Common myeloid progenitor, CD34-positive (primary cell): Measurements from ENCODE around the gene GLI2. TPM values are rescaled to one million over a fixed set of nuclear protein-coding genes. Genes with fewer than 3 reads are reported as not detected.

Source experiments
- CTCF ChIA-PET: fragments of 350-600 bp; sonication (Branson Sonifier 250); formaldehyde crosslinking; loops from one replicate; lab custom pipeline; 2021; ENCODE audit warnings: antibody characterized with exemption; lab: Charles Lee
- POLR2A ChIA-PET: fragments of 350-600 bp; sonication (Branson Sonifier 250); formaldehyde crosslinking; loops from one replicate; lab custom pipeline; 2021; ENCODE audit warnings: antibody characterized with exemption; lab: Charles Lee
- DNase-seq, 3 donors: peaks; one replicate each; pipeline versions ENCODE4 v3.0.0 to v3.0.0-alpha.2; 2013
- H3K27ac ChIP-seq, 2 experiments: 1 replicate in 1 of 2; 2 replicates in 1 of 2; pipeline ENCODE4 v1.7.0; 2013; ENCODE audit warnings: inconsistent platforms in 2 of 2, low read length in 2 of 2, mild to moderate bottlenecking in 2 of 2, low read depth in 1 of 2, moderate library complexity in 1 of 2; ENCODE audit not compliant: severe bottlenecking in 2 of 2, insufficient read depth in 1 of 2, poor library complexity in 1 of 2
- H3K27me3 ChIP-seq, 5 experiments: replicated peaks in 2 of 5; 1 replicate in 3 of 5; 2 replicates in 2 of 5; pipeline versions ENCODE4 v1.6.1 to v1.7.0; 2013; ENCODE audit warnings: low read length in 4 of 5, mild to moderate bottlenecking in 2 of 5, moderate library complexity in 2 of 5, inconsistent platforms in 1 of 5; ENCODE audit not compliant: insufficient read depth in 5 of 5, control insufficient read depth in 4 of 5
- H3K36me3 ChIP-seq, 4 experiments: 1 replicate in 2 of 4; 2 replicates in 2 of 4; pipeline versions ENCODE4 v1.6.1 to v1.7.0; 2013; ENCODE audit warnings: low read length in 3 of 4, control low read depth in 1 of 4, mild to moderate bottlenecking in 1 of 4; ENCODE audit not compliant: control insufficient read depth in 4 of 4, insufficient read depth in 4 of 4
- H3K4me1 ChIP-seq, 4 experiments: 1 replicate in 3 of 4; 2 replicates in 1 of 4; pipeline versions ENCODE4 v1.6.1 to v1.7.1; 2013; ENCODE audit warnings: low read length in 3 of 4, mild to moderate bottlenecking in 3 of 4, control low read depth in 1 of 4, inconsistent platforms in 1 of 4, moderate library complexity in 1 of 4; ENCODE audit not compliant: control insufficient read depth in 4 of 4, insufficient read depth in 4 of 4; ENCODE audit errors: control extremely low read depth in 1 of 4
- H3K4me3 ChIP-seq, 7 experiments: 1 replicate in 4 of 7; 2 replicates in 3 of 7; pipeline versions ENCODE4 v1.5.1 to v1.7.0; 2013; ENCODE audit warnings: mild to moderate bottlenecking in 7 of 7, low read length in 6 of 7, moderate library complexity in 6 of 7, inconsistent platforms in 2 of 7, low read depth in 2 of 7, control low read depth in 1 of 7; ENCODE audit not compliant: insufficient read depth in 4 of 7, control insufficient read depth in 1 of 7; ENCODE audit errors: extremely low read depth in 1 of 7
- H3K9me3 ChIP-seq, 5 experiments: 1 replicate in 4 of 5; 2 replicates in 1 of 5; pipeline versions ENCODE4 v1.6.1 to v1.7.1; 2013; ENCODE audit warnings: low read length in 4 of 5, mild to moderate bottlenecking in 2 of 5, inconsistent platforms in 1 of 5, low read depth in 1 of 5, moderate library complexity in 1 of 5; ENCODE audit not compliant: control insufficient read depth in 4 of 5, insufficient read depth in 2 of 5; ENCODE audit errors: control extremely low read depth in 1 of 5
- WGBS: methylation state at CpG from one replicate; pipeline ENCODE4 v1.1.5; 2013; ENCODE audit not compliant: insufficient coverage; 5-methylcytosine and 5-hydroxymethylcytosine counted together
- polyA plus RNA-seq: library from polyadenylated mRNA; unstranded; fragments of 120-200 nt; gene quantifications from one replicate; pipeline ENCODE4 v1.2.1, GENCODE V29; 2013

The GLI2 gene
- polyA plus RNA-seq: 0.03 TPM

GRCh38 chr2:120735746-120736170 is at the start of gene GLI2:
Gene GLI2 (plus strand): TSS chr2:120735868. CDS start chr2:120797321, 61,453 bp downstream.
- H3K9me3 ChIP-seq: no peaks in the 10 kb centered on the region
- no peaks in the 10 kb centered on the region for H3K36me3 ChIP-seq
- ChIA-PET POLR2A (no interaction called here), CTCF (interaction anchor here (1.6 kb wide), 1 partner anchor 35 kb away, joined by 3 read pairs; no protein-coding TSS in a partner anchor)
- WGBS: under 1% methylated on average over 43 of the region's 59 CpGs
- DNase-seq: peak; percentile 84 to 89 (median 88)
- peaks cover 0 to 81% (median 34%) of the 10 kb centered on the region in 4 experiments for H3K4me1 ChIP-seq
- H3K27ac ChIP-seq: no peak within 1 kb of the TSS
- peaks cover 7 to 74% (median 25%) of the 10 kb centered on the region in 5 experiments for H3K27me3 ChIP-seq
- peak within 1 kb of the TSS; percentile 20 to 73 (median 61) for H3K4me3 ChIP-seq

GRCh38 chr2:120685974-120686297 is 49.7 kb upstream of the GLI2 start:
- no peaks in the 10 kb centered on the region for H3K4me1 ChIP-seq
- no peaks in the 10 kb centered on the region for H3K36me3 ChIP-seq
- H3K27ac ChIP-seq: no peak overlapping the region
- no peak overlapping the region for H3K4me3 ChIP-seq
- DNase-seq: no peak
- peaks cover 0 to 4% (median 0%) of the 10 kb centered on the region in 5 experiments for H3K9me3 ChIP-seq
- WGBS: 95% methylated on average over 9 of the region's 12 CpGs
- CTCF ChIA-PET: interaction anchor here (3.1 kb wide), 1 partner anchor 8 kb away, joined by 9 read pairs; no protein-coding TSS in a partner anchor
- POLR2A ChIA-PET: no interaction called here
- H3K27me3 ChIP-seq: peaks cover 0 to 19% (median 5%) of the 10 kb centered on the region in 5 experiments

GRCh38 chr2:120686511-120687168 is 49.0 kb upstream of the GLI2 start:
- Histone ChIP-seq H3K4me3 (no peak overlapping the region), H3K27ac (no peak overlapping the region), H3K4me1 (no peaks in the 10 kb centered on the region), H3K27me3 (peaks cover 0 to 24% (median 5%) of the 10 kb centered on the region in 5 experiments), H3K36me3 (no peaks in the 10 kb centered on the region), H3K9me3 (peaks cover 0 to 4% (median 0%) of the 10 kb centered on the region in 5 experiments)
- DNase-seq: peak in 1 of 3 donors; percentile 15
- ChIA-PET CTCF (interaction anchor here (0.7 to 3.1 kb wide), 3 partner anchors 9 to 11 kb away, joined by 3 to 9 read pairs (median 4); no protein-coding TSS in a partner anchor), POLR2A (no interaction called here)
- 90% methylated on average over 14 of the region's 16 CpGs for WGBS

GRCh38 chr2:120687210-120687609 is 48.5 kb upstream of the GLI2 start:
- Histone ChIP-seq H3K27me3 (peaks cover 0 to 25% (median 5%) of the 10 kb centered on the region in 5 experiments), H3K36me3 (no peaks in the 10 kb centered on the region), H3K4me3 (no peak overlapping the region), H3K4me1 (no peaks in the 10 kb centered on the region), H3K9me3 (peaks cover 0 to 4% (median 0%) of the 10 kb centered on the region in 5 experiments), H3K27ac (no peak overlapping the region)
- 92% methylated on average over 1 of the region's 2 CpGs for WGBS
- POLR2A ChIA-PET: no interaction called here
- DNase-seq: no peak
- CTCF ChIA-PET: interaction anchor here (0.7 to 3.1 kb wide), 3 partner anchors 9 to 11 kb away, joined by 3 to 9 read pairs (median 4); no protein-coding TSS in a partner anchor

- no peak for DNase-seq
- CTCF ChIA-PET: interaction anchor here (0.7 to 2.8 kb wide), 7 partner anchors 9 to 390 kb away, joined by 3 to 21 read pairs (median 4); no protein-coding TSS in a partner anchor
- no peak overlapping the region for H3K27ac ChIP-seq
- no peaks in the 10 kb centered on the region for H3K36me3 ChIP-seq
- peaks cover 0 to 36% (median 11%) of the 10 kb centered on the region in 5 experiments for H3K27me3 ChIP-seq
- H3K9me3 ChIP-seq: peaks cover 0 to 4% (median 0%) of the 10 kb centered on the region in 5 experiments
- peaks cover 0 to 2% (median 0%) of the 10 kb centered on the region in 4 experiments for H3K4me1 ChIP-seq
- POLR2A ChIA-PET: interaction anchor here (0.5 kb wide), 1 partner anchor 107 kb away, joined by 3 read pairs; no protein-coding TSS in a partner anchor
- H3K4me3 ChIP-seq: no peak overlapping the region
- WGBS: 84% methylated on average over 7 of the region's 11 CpGs
Observed at GRCh38 chr2:120690521-120690920, 45.1 kb upstream of the GLI2 start.

GRCh38 chr2:120691410-120691809 is 44.3 kb upstream of the GLI2 start:
- WGBS: 97% methylated on average over 3 of the region's 4 CpGs
- H3K4me1 ChIP-seq: peaks cover 0 to 8% (median 0%) of the 10 kb centered on the region in 4 experiments
- H3K4me3 ChIP-seq: no peak overlapping the region
- CTCF ChIA-PET: interaction anchor here (0.6 to 3.4 kb wide), 6 partner anchors 10 to 392 kb away, joined by 3 to 21 read pairs (median 4); no protein-coding TSS in a partner anchor
- H3K36me3 ChIP-seq: no peaks in the 10 kb centered on the region
- H3K27ac ChIP-seq: no peak overlapping the region
- POLR2A ChIA-PET: no interaction called here
- peaks cover 0 to 4% (median 0%) of the 10 kb centered on the region in 5 experiments for H3K9me3 ChIP-seq
- H3K27me3 ChIP-seq: peaks cover 7 to 42% (median 14%) of the 10 kb centered on the region in 5 experiments
- no peak for DNase-seq
